ENCODE measurements around the gene LOXL3.

The LOXL3 gene

GRCh38 chr2:74540291-74540690 lies 13.5 kb downstream of the LOXL3 start:
- Histone ChIP-seq H3K79me2 (ENCODE audit: control insufficient read depth, low read length) (no peaks in the 10 kb centered on the region), H3K36me3 (ENCODE audit: control insufficient read depth, low read length) (no peaks in the 10 kb centered on the region), H3F3A (ENCODE audit: control insufficient read depth, insufficient read depth) (no peaks in the 10 kb centered on the region), H3K4me3 (ENCODE audit: low read length) (no peak overlapping the region), H3K4me1 (ENCODE audit: control insufficient read depth, low read length) (0 out of 2 replicates have a peak, but pooled peaks cover 3% of the 10 kb centered on the region), H3K9me2 (replicated peaks; ENCODE audit: control insufficient read depth, low read length) (no peaks in the 10 kb centered on the region), H3K27ac (ENCODE audit: low read depth, low read length) (no peak overlapping the region), H3K27me3 (ENCODE audit: control insufficient read depth, low read length) (peaks cover 30% of the 10 kb centered on the region), H4K20me1 (ENCODE audit: control insufficient read depth, insufficient read depth, low read depth, low read length) (no peaks in the 10 kb centered on the region), H3K9me3 (ENCODE audit: control insufficient read depth, insufficient read depth, low read length) (no peaks in the 10 kb centered on the region), H3K4me2 (ENCODE audit: low read length) (no peak overlapping the region)
- no peak for TF ChIP-seq CTCF (IDR thresholded peaks at IDR 0.05; ENCODE audit: low read depth, low read length, poor library complexity, severe bottlenecking)
- TF ChIP-seq EZH2phosphoT487 (IDR thresholded peaks at IDR 0.05; ENCODE audit: borderline replicate concordance, low read length) = no peak

GRCh38 chr2:74538881-74539339 lies 14.8 kb downstream of the LOXL3 start:
- H3K27ac ChIP-seq (ENCODE audit: low read depth, low read length) = no peak overlapping the region
- no peaks in the 10 kb centered on the region for H4K20me1 ChIP-seq (ENCODE audit: control insufficient read depth, insufficient read depth, low read depth, low read length)
- no peaks in the 10 kb centered on the region for H3F3A ChIP-seq (ENCODE audit: control insufficient read depth, insufficient read depth)
- no peaks in the 10 kb centered on the region for H3K79me2 ChIP-seq (ENCODE audit: control insufficient read depth, low read length)
- H3K4me1 ChIP-seq (ENCODE audit: control insufficient read depth, low read length) = 0 out of 2 replicates have a peak, but pooled peaks cover 3% of the 10 kb centered on the region
- H3K4me3 ChIP-seq (ENCODE audit: low read length) = no peak overlapping the region
- peaks cover 25% of the 10 kb centered on the region for H3K27me3 ChIP-seq (ENCODE audit: control insufficient read depth, low read length)
- H3K9me3 ChIP-seq (ENCODE audit: control insufficient read depth, insufficient read depth, low read length) = no peaks in the 10 kb centered on the region
- H3K36me3 ChIP-seq (ENCODE audit: control insufficient read depth, low read length) = no peaks in the 10 kb centered on the region; the same call in 1 of the 2 replicates
- no peak for TF ChIP-seq CTCF (IDR thresholded peaks at IDR 0.05; ENCODE audit: low read depth, low read length, poor library complexity, severe bottlenecking)
- no peak for TF ChIP-seq EZH2phosphoT487 (IDR thresholded peaks at IDR 0.05; ENCODE audit: borderline replicate concordance, low read length)
- no peaks in the 10 kb centered on the region for H3K9me2 ChIP-seq (replicated peaks; ENCODE audit: control insufficient read depth, low read length)
- H3K4me2 ChIP-seq (ENCODE audit: low read length) = no peak overlapping the region

GRCh38 chr2:74537140-74537539 lies 16.6 kb downstream of the LOXL3 start:
- no peaks in the 10 kb centered on the region for H3K79me2 ChIP-seq (ENCODE audit: control insufficient read depth, low read length)
- TF ChIP-seq CTCF (IDR thresholded peaks at IDR 0.05; ENCODE audit: low read depth, low read length, poor library complexity, severe bottlenecking) (no peak), EZH2phosphoT487 (IDR thresholded peaks at IDR 0.05; ENCODE audit: borderline replicate concordance, low read length) (no peak)
- H3K27me3 ChIP-seq (ENCODE audit: control insufficient read depth, low read length) = peaks cover 25% of the 10 kb centered on the region
- H3K27ac ChIP-seq (ENCODE audit: low read depth, low read length) = no peak overlapping the region
- H4K20me1 ChIP-seq (ENCODE audit: control insufficient read depth, insufficient read depth, low read depth, low read length) = no peaks in the 10 kb centered on the region
- H3K9me3 ChIP-seq (ENCODE audit: control insufficient read depth, insufficient read depth, low read length) = no peaks in the 10 kb centered on the region
- H3K9me2 ChIP-seq (replicated peaks; ENCODE audit: control insufficient read depth, low read length) = no peaks in the 10 kb centered on the region
- 0 out of 2 replicates have a peak, but pooled peaks cover 3% of the 10 kb centered on the region for H3K4me1 ChIP-seq (ENCODE audit: control insufficient read depth, low read length)
- H3K36me3 ChIP-seq (ENCODE audit: control insufficient read depth, low read length) = peaks cover 12% of the 10 kb centered on the region
- H3F3A ChIP-seq (ENCODE audit: control insufficient read depth, insufficient read depth) = peaks cover under 1% of the 10 kb centered on the region; the same call in 1 of the 2 replicates
- no peak overlapping the region for H3K4me3 ChIP-seq (ENCODE audit: low read length)
- H3K4me2 ChIP-seq (ENCODE audit: low read length) = no peak overlapping the region

Data from DOHH2 (cell line).